Loucy (cell line): ENCODE data around the gene GPR78.

Experiments used
- CTCF ChIP-seq: fragments of 200-600 bp; sonication (generic); conservative IDR thresholded peaks from 2 replicates; pipeline ENCODE4 v1.5.1; 2014; ENCODE audit warnings: mild to moderate bottlenecking, antibody characterized with exemption, low read length
- EZH2phosphoT487 ChIP-seq: fragments of 200-600 bp; IDR thresholded peaks from 2 replicates; pipeline ENCODE4 v1.6.1; 2018; ENCODE audit warnings: antibody characterized with exemption, mild to moderate bottlenecking, moderate library complexity, borderline replicate concordance

- TF ChIP-seq CTCF (no peak), EZH2phosphoT487 (no peak)
Measured at GRCh38 chr4:8601556-8601955, 21.4 kb downstream of the GPR78 start.
